GM19099 (cell line): Measurements from ENCODE around the gene EXOC4.

Experiments used
- POLR2A ChIP-seq: IDR thresholded peaks from 3 replicates; pipeline ENCODE4 v1.6.1; 2011; ENCODE audit warnings: low read depth; ENCODE audit not compliant: insufficient read length; ENCODE audit errors: extremely low read depth

The EXOC4 gene

GRCh38 chr7:133369130-133369529, 116.3 kb downstream of the EXOC4 start:
- no peak for TF ChIP-seq POLR2A

DNA sequence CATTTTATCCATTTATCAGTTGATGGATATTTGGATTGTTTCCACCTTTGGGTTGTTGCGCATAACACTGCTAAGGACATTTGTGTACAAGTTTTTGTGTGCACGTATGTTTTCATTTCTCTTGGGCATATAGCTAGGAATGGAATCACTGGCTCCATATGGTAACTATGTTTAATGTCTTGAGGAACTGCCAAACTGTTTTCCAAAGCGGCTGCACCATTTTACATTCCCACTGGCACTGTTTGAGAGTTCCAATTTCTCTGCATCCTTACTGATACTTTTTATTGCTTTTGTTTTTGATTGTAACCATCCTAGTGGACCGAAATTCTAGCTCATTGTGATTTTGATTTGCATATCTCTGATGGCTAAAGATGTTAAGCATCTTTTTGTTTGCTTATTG, 118.7 kb downstream of the EXOC4 start:
- no peak for TF ChIP-seq POLR2A

- no peak for TF ChIP-seq POLR2A
Observed at GRCh38 chr7:133372337-133372736, 119.5 kb downstream of the EXOC4 start.

DNA sequence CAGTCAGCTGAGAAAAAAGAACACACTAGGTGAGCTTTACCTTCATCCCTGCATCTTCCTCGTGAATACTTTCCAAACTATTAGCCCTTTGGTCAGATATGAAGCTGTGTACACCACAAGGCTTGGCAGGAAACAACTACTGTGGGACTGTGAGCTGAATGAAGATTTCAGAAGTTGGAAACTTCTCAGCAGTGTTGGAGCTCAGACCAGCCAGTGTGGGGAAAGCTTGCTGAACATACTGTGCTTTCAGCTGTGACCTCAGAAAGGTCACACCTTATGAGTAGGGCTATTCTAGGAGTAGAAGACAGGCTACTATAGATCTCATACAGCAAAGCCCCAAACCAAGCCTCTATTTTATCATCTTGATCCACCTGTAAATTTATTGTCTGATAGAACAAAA, 123.6 kb downstream of the EXOC4 start:
- TF ChIP-seq POLR2A: no peak

GRCh38 chr7:133381965-133382364, 129.1 kb downstream of the EXOC4 start:
- TF ChIP-seq POLR2A: no peak

DNA sequence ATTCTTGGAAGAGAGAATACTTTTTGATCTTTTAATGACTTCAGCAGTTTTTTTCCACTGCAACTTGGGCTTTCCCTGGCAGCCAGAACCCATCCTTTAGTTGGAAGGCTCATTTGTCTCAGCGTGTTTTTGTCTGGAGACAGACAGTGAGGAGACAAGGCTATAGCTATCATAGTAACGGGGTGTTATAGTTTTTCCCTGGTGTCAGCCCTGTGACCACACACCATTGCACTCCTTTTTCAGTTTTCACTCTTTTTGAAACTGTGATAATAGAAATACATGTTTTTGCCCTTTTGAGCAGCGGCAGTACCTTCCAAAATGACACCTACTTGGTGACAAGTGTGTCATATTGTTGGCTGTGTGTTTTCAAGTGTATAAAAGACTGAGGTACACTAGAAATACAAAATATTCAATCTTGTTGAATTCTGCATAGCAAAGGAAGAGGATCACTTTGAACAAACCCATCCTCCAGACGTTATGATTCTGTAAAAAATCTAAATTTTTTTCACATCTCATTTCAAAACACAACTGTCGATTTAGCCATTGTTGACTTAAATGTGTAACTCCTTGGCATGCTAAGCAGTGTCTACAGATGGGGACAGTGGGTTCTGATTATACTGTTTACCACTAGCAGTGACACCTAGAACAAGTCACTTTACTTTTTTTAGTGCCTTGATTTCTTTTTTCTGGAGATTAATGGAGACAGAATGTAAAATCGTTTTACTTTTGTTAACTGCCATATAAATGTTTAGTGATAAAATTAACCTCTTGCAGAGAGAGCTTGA, 130.1 kb downstream of the EXOC4 start:
- TF ChIP-seq POLR2A: no peak

GRCh38 chr7:133386205-133386604, 133.3 kb downstream of the EXOC4 start:
- TF ChIP-seq POLR2A: no peak

- no peak for TF ChIP-seq POLR2A
Observed at GRCh38 chr7:133389727-133390126, 136.8 kb downstream of the EXOC4 start.

DNA sequence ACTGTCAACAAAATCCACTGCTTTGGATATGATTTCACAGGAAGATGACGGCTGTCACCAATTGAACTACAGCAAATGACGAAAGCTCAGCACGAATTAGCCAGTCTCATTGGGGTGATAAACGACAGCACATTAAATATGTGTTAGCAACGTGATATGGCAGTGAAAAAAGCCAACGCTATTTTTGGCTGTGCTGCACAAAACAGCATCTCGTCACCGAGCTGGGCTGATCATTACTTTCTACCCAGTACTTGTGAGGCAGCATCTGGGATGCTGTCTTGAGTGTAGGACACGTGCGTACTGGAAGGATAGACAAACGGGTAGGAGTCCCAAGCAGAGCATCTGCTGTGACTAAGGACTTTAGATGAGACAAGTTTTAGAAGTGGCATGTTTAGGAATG, 138.3 kb downstream of the EXOC4 start:
- no peak for TF ChIP-seq POLR2A

DNA sequence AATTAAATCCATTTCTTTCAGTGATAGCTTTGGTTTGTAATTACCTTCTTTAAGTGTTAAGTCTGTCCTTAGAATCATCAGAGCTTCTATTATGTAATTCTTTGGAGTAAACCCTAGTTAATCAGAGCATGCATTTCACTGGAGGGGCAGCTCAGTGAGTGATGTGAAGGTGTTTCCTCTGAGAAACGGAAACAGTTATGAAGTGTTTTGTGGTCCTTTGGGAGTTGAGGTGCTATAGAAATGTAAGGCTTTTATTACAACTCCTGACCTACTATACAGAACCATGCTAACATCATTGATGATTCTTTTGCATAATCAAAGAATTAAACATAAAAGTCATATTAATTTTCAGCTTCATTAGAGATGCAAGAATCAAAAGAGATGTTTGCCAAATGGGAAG, 141.5 kb downstream of the EXOC4 start:
- no peak for TF ChIP-seq POLR2A

- TF ChIP-seq POLR2A: no peak
Observed at GRCh38 chr7:133395551-133395950, 142.7 kb downstream of the EXOC4 start.

- no peak for TF ChIP-seq POLR2A
Observed at GRCh38 chr7:133398506-133398905, 145.6 kb downstream of the EXOC4 start.

- TF ChIP-seq POLR2A: no peak
Observed at GRCh38 chr7:133401225-133401624, 148.3 kb downstream of the EXOC4 start.

GRCh38 chr7:133408212-133408611, 155.3 kb downstream of the EXOC4 start:
- no peak for TF ChIP-seq POLR2A

- TF ChIP-seq POLR2A: no peak
Observed at GRCh38 chr7:133409421-133409820, 156.5 kb downstream of the EXOC4 start.

GRCh38 chr7:133409966-133410365, 157.1 kb downstream of the EXOC4 start:
- TF ChIP-seq POLR2A: no peak

DNA sequence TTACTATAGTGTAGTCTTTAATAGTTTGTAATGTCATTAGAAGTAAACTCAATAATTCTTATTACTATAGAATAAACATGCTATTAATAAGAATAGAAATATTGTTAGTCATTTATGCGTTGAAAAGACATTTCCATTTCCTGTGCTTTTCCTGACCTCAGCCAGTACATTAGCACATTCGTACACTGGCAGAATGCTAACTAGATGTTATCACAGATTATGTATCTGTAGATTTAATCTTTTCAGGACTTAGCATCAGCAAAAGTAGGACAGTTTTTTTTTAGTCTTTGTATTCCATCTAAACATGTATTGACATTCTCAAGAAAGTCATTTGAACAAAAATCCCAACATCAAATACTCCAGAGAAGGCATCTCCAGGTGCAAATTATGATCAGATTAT, 158.5 kb downstream of the EXOC4 start:
- TF ChIP-seq POLR2A: no peak
